Left ventricle myocardium inferior (tissue), 1 donor: ENCODE measurements around the gene SNRPA. TPM values are rescaled to one million over a fixed set of nuclear protein-coding genes. Genes with fewer than 3 reads are reported as not detected.

ENCODE experiments used
- DNase-seq: peaks from one replicate; pipeline ENCODE4 v3.0.0-alpha.2; 2020
- H3K27ac ChIP-seq: fragments of 200-600 bp; replicated peaks from 2 replicates; pipeline ENCODE4 v1.8.0; 2021
- H3K27me3 ChIP-seq: fragments of 200-600 bp; 2 replicates; pipeline ENCODE4 v1.8.0; 2021; ENCODE audit warnings: low read depth
- H3K36me3 ChIP-seq: fragments of 200-600 bp; 2 replicates; pipeline ENCODE4 v1.8.0; 2021
- H3K4me1 ChIP-seq: fragments of 200-600 bp; 2 replicates; pipeline ENCODE4 v1.8.0; 2021
- H3K4me3 ChIP-seq: fragments of 200-600 bp; 2 replicates; pipeline ENCODE4 v1.8.0; 2021; ENCODE audit warnings: mild to moderate bottlenecking, moderate library complexity
- H3K9me3 ChIP-seq: fragments of 200-600 bp; replicated peaks from 2 replicates; pipeline ENCODE4 v1.8.0; 2021
- intact Hi-C: fragments of 100-400 bp; cut with micrococcal nuclease; formaldehyde crosslinking; loops from one replicate; pipeline ENCODE4 v1.11.0; 2022
- total RNA-seq: library from RNA; stranded (reverse); fragmentation: NEBNext Ultra II Directional; extraction: Animal tissue kit (Norgen Biotek cat#: 25700); gene quantifications from one replicate; pipeline ENCODE4 v1.2.1, GENCODE V29; 2021
- TF ChIP-seq, protein P1 (sequence below): fragments of 200-600 bp; IDR thresholded peaks from 2 replicates; pipeline ENCODE4 v1.8.0; 2021; ENCODE audit warnings: antibody characterized with exemption, mild to moderate bottlenecking, borderline replicate concordance
- donor health status: DM: no; HTN: yes; CAD: no; lungs with severe emphysema.

SNRPA gene
- total RNA-seq, 1 donor from 2014 or later: 27.9 TPM

DNA sequence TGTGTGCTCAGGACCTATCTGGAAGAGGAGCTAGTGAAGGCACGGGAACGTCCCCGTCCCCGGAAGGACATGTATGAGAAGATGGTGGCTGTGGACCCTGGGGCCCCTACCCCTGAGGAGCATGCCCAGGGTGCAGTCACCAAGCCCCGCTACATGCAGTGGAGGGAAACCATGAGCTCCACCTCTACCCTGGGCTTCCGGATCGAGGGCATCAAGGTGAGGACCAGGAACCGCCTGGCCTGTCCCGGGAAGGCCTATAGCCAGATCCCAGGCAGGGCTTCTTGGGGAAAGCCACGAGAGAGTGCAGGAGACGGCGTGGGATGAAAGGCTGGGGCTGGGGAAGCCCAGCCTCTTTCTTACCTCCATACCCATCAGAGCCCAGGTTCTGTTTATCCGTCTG is 17.9 kb upstream of the SNRPA start:
- H3K9me3 ChIP-seq: no peaks in the 10 kb centered on the region
- DNase-seq: no peak
- TF ChIP-seq, protein P1, sequence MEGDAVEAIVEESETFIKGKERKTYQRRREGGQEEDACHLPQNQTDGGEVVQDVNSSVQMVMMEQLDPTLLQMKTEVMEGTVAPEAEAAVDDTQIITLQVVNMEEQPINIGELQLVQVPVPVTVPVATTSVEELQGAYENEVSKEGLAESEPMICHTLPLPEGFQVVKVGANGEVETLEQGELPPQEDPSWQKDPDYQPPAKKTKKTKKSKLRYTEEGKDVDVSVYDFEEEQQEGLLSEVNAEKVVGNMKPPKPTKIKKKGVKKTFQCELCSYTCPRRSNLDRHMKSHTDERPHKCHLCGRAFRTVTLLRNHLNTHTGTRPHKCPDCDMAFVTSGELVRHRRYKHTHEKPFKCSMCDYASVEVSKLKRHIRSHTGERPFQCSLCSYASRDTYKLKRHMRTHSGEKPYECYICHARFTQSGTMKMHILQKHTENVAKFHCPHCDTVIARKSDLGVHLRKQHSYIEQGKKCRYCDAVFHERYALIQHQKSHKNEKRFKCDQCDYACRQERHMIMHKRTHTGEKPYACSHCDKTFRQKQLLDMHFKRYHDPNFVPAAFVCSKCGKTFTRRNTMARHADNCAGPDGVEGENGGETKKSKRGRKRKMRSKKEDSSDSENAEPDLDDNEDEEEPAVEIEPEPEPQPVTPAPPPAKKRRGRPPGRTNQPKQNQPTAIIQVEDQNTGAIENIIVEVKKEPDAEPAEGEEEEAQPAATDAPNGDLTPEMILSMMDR: no peak

DNA sequence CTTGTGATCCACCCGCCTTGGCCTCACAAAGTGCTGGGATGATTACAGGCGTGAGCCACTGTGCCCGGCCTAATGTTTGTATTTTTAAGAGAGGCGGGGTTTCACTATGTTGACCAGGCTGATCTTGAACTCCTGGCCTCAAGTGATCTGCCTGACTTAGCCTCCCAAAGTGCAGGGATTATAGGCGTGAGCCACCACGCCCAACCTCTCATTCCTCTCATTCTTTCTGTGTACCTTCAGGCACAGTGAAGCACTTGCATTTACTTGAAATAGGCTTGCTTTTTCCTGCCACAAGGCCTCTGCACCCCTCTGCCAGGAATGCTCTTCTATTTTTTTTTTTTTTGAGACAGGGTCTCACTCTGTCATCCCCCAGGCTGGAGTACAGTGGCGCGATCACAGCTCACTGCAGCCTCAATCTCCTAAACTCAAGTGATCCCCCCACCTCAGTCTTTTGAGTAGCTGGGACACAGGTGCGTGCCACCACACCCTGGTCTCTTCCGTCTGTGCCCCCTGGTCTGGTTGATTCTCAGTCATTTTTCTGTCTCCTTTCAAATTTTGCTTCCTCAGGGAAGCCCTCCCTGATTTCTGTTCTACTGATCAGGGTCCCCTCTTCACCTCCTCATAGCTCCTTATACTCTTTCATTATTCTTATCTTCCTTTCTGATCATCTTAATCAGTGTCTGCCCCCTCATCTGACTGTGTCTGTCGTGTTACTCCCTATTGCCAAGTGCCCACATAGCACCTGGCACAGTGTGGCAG is 15.8 kb upstream of the SNRPA start:
- Histone ChIP-seq H3K9me3 (no peaks in the 10 kb centered on the region), H3K27me3 (no peaks in the 10 kb centered on the region), H3K27ac (no peak overlapping the region), H3K4me1 (peaks cover 24% of the 10 kb centered on the region), H3K36me3 (peaks cover 99% of the 10 kb centered on the region), H3K4me3 (no peak overlapping the region)
- TF ChIP-seq, protein P1: no peak
- no peak for DNase-seq
- intact Hi-C loops: no loop called here

More for the DNA sequence above, 17.9 kb upstream of the SNRPA start:
- Histone ChIP-seq H3K36me3 (peaks cover 100% of the 10 kb centered on the region), H3K27ac (no peak overlapping the region), H3K4me3 (no peak overlapping the region), H3K4me1 (peaks cover 15% of the 10 kb centered on the region), H3K27me3 (no peaks in the 10 kb centered on the region)
- intact Hi-C loops: no loop called here

DNA sequence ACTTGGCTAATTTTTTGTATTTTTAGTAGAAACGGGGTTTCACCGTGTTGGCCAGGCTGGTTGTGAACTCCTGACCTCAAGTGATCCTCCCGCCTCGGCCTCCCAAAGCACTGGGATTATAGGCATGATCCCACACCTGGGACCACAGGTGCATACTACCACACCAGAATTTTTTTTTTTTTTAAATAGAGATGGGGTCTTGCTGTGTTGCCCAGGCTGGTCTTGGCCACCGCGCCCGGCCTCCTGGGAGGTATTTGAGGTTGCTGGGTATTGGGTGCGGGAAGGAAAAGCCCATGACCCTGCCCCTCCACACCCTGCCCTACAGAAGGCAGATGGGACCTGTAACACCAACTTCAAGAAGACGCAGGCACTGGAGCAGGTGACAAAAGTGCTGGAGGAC is 14.3 kb upstream of the SNRPA start:
- no peaks in the 10 kb centered on the region for H3K27me3 ChIP-seq
- peak overlapping the region; percentile 31 for H3K27ac ChIP-seq
- TF ChIP-seq, protein P1: no peak
- DNase-seq: no peak
- intact Hi-C loops: no loop called here
- H3K36me3 ChIP-seq: peaks cover 84% of the 10 kb centered on the region
- no peaks in the 10 kb centered on the region for H3K9me3 ChIP-seq
- H3K4me1 ChIP-seq: peaks cover 39% of the 10 kb centered on the region
- H3K4me3 ChIP-seq: no peak overlapping the region

DNA sequence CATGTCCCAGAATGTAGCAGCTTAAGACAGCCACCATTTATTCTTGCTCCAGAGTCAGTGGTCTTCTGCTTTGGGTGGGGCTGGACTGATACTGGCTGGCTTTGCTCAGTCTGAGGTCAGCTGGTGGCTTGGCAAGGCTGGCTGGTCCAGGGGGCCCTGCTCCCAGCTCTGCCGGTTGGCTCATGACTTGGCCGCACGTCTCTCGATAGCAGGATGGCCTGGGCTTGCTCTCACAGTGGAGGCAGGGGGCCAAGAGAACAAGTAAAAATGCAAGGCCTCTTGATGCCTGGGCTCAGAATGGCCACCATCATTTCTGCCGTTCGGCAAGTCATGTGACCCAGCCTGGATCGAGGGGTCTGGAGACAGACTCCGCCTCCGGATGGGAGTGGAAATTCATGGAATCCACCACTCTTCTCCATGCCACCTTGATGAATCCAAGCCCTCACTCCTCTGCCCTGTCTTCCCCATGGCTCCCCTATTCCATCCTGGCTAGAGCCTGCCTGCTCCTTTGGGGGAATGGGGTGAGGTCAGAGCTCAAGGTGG is 13.8 kb upstream of the SNRPA start:
- TF ChIP-seq, protein P1: no peak
- peaks cover 41% of the 10 kb centered on the region for H3K4me1 ChIP-seq
- no peaks in the 10 kb centered on the region for H3K27me3 ChIP-seq
- H3K4me3 ChIP-seq: no peak overlapping the region
- DNase-seq: no peak
- intact Hi-C loops: no loop called here
- peaks cover 79% of the 10 kb centered on the region for H3K36me3 ChIP-seq
- H3K9me3 ChIP-seq: no peaks in the 10 kb centered on the region
- peak overlapping the region; percentile 31 for H3K27ac ChIP-seq

DNA sequence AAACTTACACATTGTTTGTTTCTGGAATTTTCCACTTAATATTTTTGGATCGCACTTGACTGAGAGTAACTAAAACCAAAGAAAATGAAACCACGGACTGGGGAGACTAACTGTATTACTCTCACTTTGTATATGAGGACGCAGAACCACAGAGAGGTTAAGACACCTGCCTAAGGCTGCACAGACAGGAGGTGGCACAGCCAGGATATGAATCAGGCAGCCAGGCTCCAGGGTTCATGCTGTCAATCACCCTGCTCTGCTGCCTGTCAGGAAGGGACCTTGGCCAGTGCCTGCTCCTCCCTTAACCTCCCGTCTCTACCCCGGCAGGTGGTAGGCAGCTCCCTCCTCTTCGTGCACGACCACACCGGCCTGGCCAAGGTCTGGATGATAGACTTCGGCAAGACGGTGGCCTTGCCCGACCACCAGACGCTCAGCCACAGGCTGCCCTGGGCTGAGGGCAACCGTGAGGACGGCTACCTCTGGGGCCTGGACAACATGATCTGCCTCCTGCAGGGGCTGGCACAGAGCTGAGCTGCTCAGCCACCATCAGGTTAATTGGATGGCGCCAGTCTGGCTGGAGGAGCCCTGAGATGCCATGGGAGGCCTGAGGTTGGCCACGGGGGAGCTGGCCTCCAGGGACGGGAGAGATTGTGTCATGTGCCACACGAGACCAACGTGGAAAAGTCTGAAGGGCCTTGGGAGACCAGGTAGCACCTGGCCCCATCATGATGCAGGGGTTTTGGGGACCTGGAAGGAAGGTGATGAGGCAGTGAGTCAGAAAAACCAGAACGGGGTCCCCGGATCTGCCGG is 11.8 kb upstream of the SNRPA start:
- TF ChIP-seq, protein P1: no peak
- peaks cover 58% of the 10 kb centered on the region for H3K36me3 ChIP-seq
- DNase-seq: no peak
- peak overlapping the region; percentile 75 for H3K27ac ChIP-seq
- intact Hi-C loops: no loop called here
- peaks cover 41% of the 10 kb centered on the region for H3K4me1 ChIP-seq
- no peaks in the 10 kb centered on the region for H3K9me3 ChIP-seq
- H3K27me3 ChIP-seq: no peaks in the 10 kb centered on the region
- H3K4me3 ChIP-seq: no peak overlapping the region
